HepG2 (cell line): ENCODE data around the gene BRCA1. TPM values are rescaled to one million over a fixed set of nuclear protein-coding genes. Genes with fewer than 3 reads are reported as not detected.

Source experiments
- ATAC-seq: fragments of 200-7000 bp; cut with Tn5 transposase; 3 replicates; pipeline ENCODE4 v1.9.1; 2020; ENCODE audit warnings: mild to moderate bottlenecking, moderate library complexity
- BruUV-seq: library from RNA; stranded (reverse); fragments of 400-500 nt; replicated peaks from 2 replicates; lab custom pipeline; 2021; lab: Mats Ljungman, UMichigan
- CTCF ChIA-PET: fragments of 300-600 bp; formaldehyde crosslinking; extraction: SDS; loops from one replicate; lab custom pipeline; 2021; ENCODE audit warnings: low total read pairs, inconsistent platforms, low intra/inter-chr PET ratio; lab: Yijun Ruan, JAX
- POLR2A ChIA-PET: fragments of 350-600 bp; sonication (Branson Sonifier 250); formaldehyde crosslinking; loops from one replicate; lab custom pipeline; 2020; ENCODE audit warnings: antibody characterized with exemption, inconsistent platforms; lab: Yijun Ruan, JAX
- DNase-seq: peaks from one replicate; pipeline ENCODE4 v3.0.0-alpha.2; 2015; ENCODE audit warnings: low spot score
- FAIRE-seq: peaks from 3 replicates; lab custom pipeline; 2011; peaks lifted over from hg19 to GRCh38; lab: Jason Lieb, UNC
- H2AFZ ChIP-seq: one replicate; pipeline ENCODE4 v1.6.1; 2011; ENCODE audit warnings: low read length, inconsistent platforms
- H3K27ac ChIP-seq: fragments of 300-600 bp; 3 replicates; pipeline ENCODE4 v1.8.0; 2011; ENCODE audit warnings: mixed run types, mild to moderate bottlenecking, mixed read lengths, low read length, inconsistent platforms; ENCODE audit not compliant: insufficient read depth; ENCODE audit errors: extremely low read length
- H3K27me3 ChIP-seq, 2 experiments: fragments of 200-600 bp in 1 of 2; 2 replicates in 1 of 2; 3 replicates in 1 of 2; pipeline versions ENCODE4 v1.6.0 to v1.8.0; 2011; ENCODE audit warnings: low read length in 2 of 2, mild to moderate bottlenecking in 2 of 2, moderate library complexity in 2 of 2, inconsistent platforms in 1 of 2; ENCODE audit not compliant: insufficient read depth in 2 of 2, control insufficient read depth in 1 of 2
- H3K36me3 ChIP-seq, 2 experiments: fragments of 200-600 bp in 1 of 2; replicated peaks in 1 of 2; 2 replicates in 1 of 2; 3 replicates in 1 of 2; pipeline versions ENCODE4 v1.5.1 to v1.8.0; 2011; ENCODE audit warnings: low read length in 2 of 2, inconsistent platforms in 1 of 2; ENCODE audit not compliant: insufficient read depth in 2 of 2, control insufficient read depth in 1 of 2
- H3K4me1 ChIP-seq: 2 replicates; pipeline ENCODE4 v1.5.1; 2012; ENCODE audit warnings: low read length, inconsistent platforms; ENCODE audit not compliant: insufficient read depth
- H3K4me2 ChIP-seq: 2 replicates; pipeline ENCODE4 v1.6.0; 2011; ENCODE audit warnings: low read depth, low read length, inconsistent platforms
- H3K4me3 ChIP-seq, 3 experiments: fragments of 200-600 bp in 1 of 3; sonication (generic), shearing (Covaris generic) in 1 of 3; replicated peaks in 1 of 3; 2 replicates each; pipeline ENCODE4 v1.5.1; 2011 to 2016; ENCODE audit warnings: low read length in 3 of 3, inconsistent platforms in 2 of 3, low read depth in 2 of 3, mild to moderate bottlenecking in 2 of 3, control low read depth in 1 of 3, mixed read lengths in 1 of 3; ENCODE audit not compliant: insufficient read depth in 1 of 3
- H3K79me2 ChIP-seq: one replicate; pipeline ENCODE4 v1.6.1; 2011; ENCODE audit warnings: low read length, inconsistent platforms; ENCODE audit not compliant: insufficient read depth
- H3K9ac ChIP-seq: 2 replicates; pipeline ENCODE4 v1.6.0; 2011; ENCODE audit warnings: mild to moderate bottlenecking, low read depth, low read length, inconsistent platforms; ENCODE audit not compliant: insufficient read depth
- H3K9me3 ChIP-seq: 2 replicates; pipeline ENCODE4 v1.5.1; 2012; ENCODE audit warnings: mild to moderate bottlenecking, low read length
- H4K20me1 ChIP-seq: 2 replicates; pipeline ENCODE4 v1.6.0; 2011; ENCODE audit warnings: inconsistent platforms, mild to moderate bottlenecking, low read length, moderate library complexity; ENCODE audit not compliant: insufficient read depth
- HNF1B ChIP-seq: sonication (generic); formaldehyde crosslinking; IDR thresholded peaks from 2 replicates; pipeline ENCODE4 v1.5.1; 2020; ENCODE audit warnings: mild to moderate bottlenecking, moderate library complexity, missing genetic modification reagents
- JARID2 ChIP-seq: sonication (generic); formaldehyde crosslinking; IDR thresholded peaks from 2 replicates; pipeline ENCODE4 v1.8.1; 2023; ENCODE audit warnings: missing genetic modification reagents, inconsistent platforms; ENCODE audit not compliant: insufficient replicate concordance
- KMT2A ChIP-seq: sonication (generic); formaldehyde crosslinking; IDR thresholded peaks from 2 replicates; pipeline ENCODE4 v1.4.0; 2020; ENCODE audit warnings: missing genetic modification reagents
- MYNN ChIP-seq: sonication (generic); formaldehyde crosslinking; IDR thresholded peaks from 2 replicates; pipeline ENCODE4 v1.4.0; 2020; ENCODE audit warnings: mild to moderate bottlenecking, low read depth, missing genetic modification reagents
- NFKBIZ ChIP-seq: IDR thresholded peaks from 2 replicates; pipeline ENCODE4 v1.6.1; 2018; ENCODE audit warnings: missing genetic modification reagents, missing compliant biosample characterization
- NFYB ChIP-seq: sonication (generic); formaldehyde crosslinking; IDR thresholded peaks from 2 replicates; pipeline ENCODE4 v1.4.0; 2020; ENCODE audit warnings: missing genetic modification reagents
- SRSF1 ChIP-seq: fragments of 200-400 bp; formaldehyde crosslinking; optimal IDR thresholded peaks from 2 replicates; pipeline ENCODE3; 2017; ENCODE audit warnings: mild to moderate bottlenecking, low read depth, low read length, moderate library complexity
- STAT5B ChIP-seq: sonication (generic); formaldehyde crosslinking; IDR thresholded peaks from 2 replicates; pipeline ENCODE4 v1.4.0; 2020; ENCODE audit warnings: missing genetic modification reagents
- ZBTB2 ChIP-seq: sonication (generic); formaldehyde crosslinking; IDR thresholded peaks from 2 replicates; pipeline ENCODE4 v1.8.0; 2022; ENCODE audit warnings: low read depth, missing genetic modification reagents
- ZNF282 ChIP-seq: fragments of 450-650 bp; IDR thresholded peaks from 2 replicates; pipeline ENCODE4 v1.6.1; 2018; ENCODE audit not compliant: partially characterized antibody
- ZNF512 ChIP-seq: sonication (generic); formaldehyde crosslinking; IDR thresholded peaks from 2 replicates; pipeline ENCODE4 v1.4.0; 2020; ENCODE audit warnings: mild to moderate bottlenecking, missing genetic modification reagents
- ZNF781 ChIP-seq: sonication (generic); formaldehyde crosslinking; IDR thresholded peaks from 2 replicates; pipeline ENCODE4 v1.5.1; 2020; ENCODE audit warnings: borderline replicate concordance, mild to moderate bottlenecking, missing genetic modification reagents; ENCODE audit errors: not compliant biosample characterization
- ZSCAN25 ChIP-seq: sonication (generic); formaldehyde crosslinking; IDR thresholded peaks from 2 replicates; pipeline ENCODE4 v1.8.0; 2022; ENCODE audit warnings: mild to moderate bottlenecking, missing genetic modification reagents
- WGBS: methylation state at CpG from one replicate; pipeline ENCODE4 v1.1.6; 2017; ENCODE audit warnings: low lambda C conversion rate; 5-methylcytosine and 5-hydroxymethylcytosine counted together
- in situ Hi-C: cut with HindIII; loops from 2 replicates; pipeline ENCODE4 v1.10.0; 2017; ENCODE audit warnings: low pct_unique_long_range_greater_than_20kb; ENCODE audit not compliant: extremely low pct_ligation_motif_present
- intact Hi-C: fragments of 100-400 bp; cut with micrococcal nuclease; formaldehyde crosslinking; loops from one replicate; pipeline ENCODE4 v1.10.0; 2022; ENCODE audit not compliant: unreplicated experiment
- polyA plus RNA-seq, 8 experiments: library from polyadenylated mRNA; depleted of rRNA in 3 of 8; stranded (reverse) in 7 of 8; unstranded in 1 of 8; fragments of >200 nt; fragmentation: Illumina TruSeq in 4 of 8; extraction: Trizol in 4 of 8; gene quantifications; 2 replicates each; pipeline versions ENCODE4 v1.2.1 to v1.2.3, GENCODE V29; 2011 to 2016; ENCODE audit warnings: low read depth in 4 of 8, missing spikeins in 1 of 8, mixed read lengths in 1 of 8; ENCODE audit not compliant: insufficient read depth in 1 of 8
- total RNA-seq, 5 experiments: library from RNA; depleted of rRNA; stranded (reverse); fragments of >200 nt; fragmentation: Illumina TruSeq; extraction: Trizol; gene quantifications; 2 replicates each; pipeline ENCODE4 v1.2.3, GENCODE V29; 2016; ENCODE audit warnings: low read depth in 1 of 5
- TF ChIP-seq, protein P1 (sequence below): sonication (generic); formaldehyde crosslinking; IDR thresholded peaks from 2 replicates; pipeline ENCODE4 v1.4.0; 2020; ENCODE audit warnings: mild to moderate bottlenecking, low read depth, missing genetic modification reagents

BRCA1 gene
- total and polyA plus RNA-seq, 2 of the 13 experiments (the other 11 are each of a cell fraction or from before 2014, with no cell fraction given), result 13.3 to 37.5 TPM

- peak; percentile 72 for DNase-seq
- peak within 1 kb of the TSS; percentile 96 to 100 (median 100) for H3K4me3 ChIP-seq
- no peaks in the 10 kb centered on the region for H4K20me1 ChIP-seq
- H3K27me3 ChIP-seq, result no peaks in the 10 kb centered on the region; a peak in 1 of 5 replicates
- peaks cover 10 to 29% of the 10 kb centered on the region in 2 experiments for H3K36me3 ChIP-seq
- peaks cover 45% of the 10 kb centered on the region for H3K4me1 ChIP-seq
- H3K27ac ChIP-seq, result peak within 1 kb of the TSS; percentile 70
- intact Hi-C loops, result loop anchor here (1.0 to 5.0 kb wide), 3 partner anchors 12 to 310 kb away; partner anchors contain the start of gene TMEM106A
- peak; percentile 60 for FAIRE-seq
- no peaks in the 10 kb centered on the region for H3K9me3 ChIP-seq
- in situ Hi-C loops, result no loop called here
- ChIA-PET CTCF (no interaction called here), POLR2A (interaction anchor here (0.5 to 4.5 kb wide), 19 partner anchors 9 to 346 kb away, joined by 3 to 55 read pairs (median 6); partner anchors contain the start of genes IFI35, NBR1, RPL27 and TMEM106A)
- peak within 1 kb of the TSS; percentile 94 for H3K9ac ChIP-seq
- BruUV-seq, result TSS peak; percentile 60
- ATAC-seq, result peak; percentile 83
- WGBS, result 1% methylated on average over 28 of the region's 80 CpGs
- peak within 1 kb of the TSS; percentile 80 for H3K4me2 ChIP-seq
- H2AFZ ChIP-seq, result no peak within 1 kb of the TSS
- H3K79me2 ChIP-seq, result peaks cover 26% of the 10 kb centered on the region
- TF ChIP-seq STAT5B (CRISPR knock-in tag) (0 out of 2 replicates have a peak, but pooled peaks have one; percentile 12), JARID2 (CRISPR knock-in tag) (no peak), NFKBIZ (no peak), ZNF512 (CRISPR knock-in tag) (no peak), ZNF282 (no peak), HNF1B (CRISPR knock-in tag) (no peak), NFYB (CRISPR knock-in tag) (0 out of 2 replicates have a peak, but pooled peaks have one; percentile 15), ZNF781 (CRISPR knock-in tag) (peak; percentile 64), KMT2A (peak; percentile 54; the same call in 1 of the 2 replicates), ZBTB2 (CRISPR knock-in tag) (no peak), SRSF1 (no peak), MYNN (CRISPR knock-in tag) (peak; percentile 86; the same call in 1 of the 2 replicates), ZSCAN25 (CRISPR knock-in tag) (peak; percentile 64)
- TF ChIP-seq, protein P1, sequence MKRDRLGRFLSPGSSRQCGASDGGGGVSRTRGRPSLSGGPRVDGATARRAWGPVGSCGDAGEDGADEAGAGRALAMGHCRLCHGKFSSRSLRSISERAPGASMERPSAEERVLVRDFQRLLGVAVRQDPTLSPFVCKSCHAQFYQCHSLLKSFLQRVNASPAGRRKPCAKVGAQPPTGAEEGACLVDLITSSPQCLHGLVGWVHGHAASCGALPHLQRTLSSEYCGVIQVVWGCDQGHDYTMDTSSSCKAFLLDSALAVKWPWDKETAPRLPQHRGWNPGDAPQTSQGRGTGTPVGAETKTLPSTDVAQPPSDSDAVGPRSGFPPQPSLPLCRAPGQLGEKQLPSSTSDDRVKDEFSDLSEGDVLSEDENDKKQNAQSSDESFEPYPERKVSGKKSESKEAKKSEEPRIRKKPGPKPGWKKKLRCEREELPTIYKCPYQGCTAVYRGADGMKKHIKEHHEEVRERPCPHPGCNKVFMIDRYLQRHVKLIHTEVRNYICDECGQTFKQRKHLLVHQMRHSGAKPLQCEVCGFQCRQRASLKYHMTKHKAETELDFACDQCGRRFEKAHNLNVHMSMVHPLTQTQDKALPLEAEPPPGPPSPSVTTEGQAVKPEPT (CRISPR knock-in tag), result peak; percentile 93; the same call in 1 of the 2 replicates
These were observed 103.2 kb downstream of the BRCA1 start, which contains the start of gene VAT1 for GRCh38 chr17:43021741-43022512. VAT1 (minus strand) TSS chr17:43022385; CDS start chr17:43022322, 63 bp downstream.
